Measurements from ENCODE around the gene LRRN1.
"Not testable (repeated sequence)": the region's sequence is repeated elsewhere in the genome, so short reads cannot be mapped to it uniquely, and the experiment has no call there.

The LRRN1 gene

DNA sequence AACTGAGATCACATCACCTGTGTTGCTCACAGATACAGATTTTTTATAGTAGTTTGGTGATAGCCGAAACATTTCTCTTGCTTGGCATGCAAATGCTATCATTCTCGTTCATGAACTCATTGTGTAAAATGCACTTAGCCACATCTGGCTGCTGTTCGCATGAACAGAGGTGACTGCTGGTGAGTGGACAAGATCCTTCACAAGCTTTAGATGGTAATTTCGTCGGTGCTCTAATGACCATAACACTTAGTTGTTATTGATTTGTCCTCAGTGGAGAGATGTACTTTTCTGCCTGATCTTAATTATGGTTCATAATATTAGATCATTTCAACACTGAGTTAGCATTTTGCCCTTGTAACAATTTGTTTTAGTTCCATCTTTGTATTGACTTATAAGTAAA is 13.8 kb downstream of the LRRN1 start:
- DNase-seq = no peak

DNA sequence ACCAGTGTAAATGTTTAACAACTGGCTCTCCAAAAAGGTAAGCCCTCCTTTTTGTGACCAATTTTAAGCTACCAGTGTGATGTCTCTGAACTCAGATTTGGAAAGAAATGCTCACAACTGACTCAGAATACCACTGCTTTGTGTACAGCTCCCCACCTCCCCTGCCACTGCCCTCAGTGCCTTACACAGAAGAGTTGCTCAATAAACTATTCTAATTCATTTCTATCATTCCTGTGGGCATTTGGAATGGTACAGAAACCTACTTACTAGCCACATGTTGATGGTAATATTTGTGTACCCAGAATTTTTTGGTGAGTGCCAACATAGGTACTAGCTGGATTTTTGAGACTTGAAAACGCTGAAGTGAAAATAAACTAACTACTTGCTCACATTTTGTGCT is 16.0 kb downstream of the LRRN1 start:
- no peak for DNase-seq

DNA sequence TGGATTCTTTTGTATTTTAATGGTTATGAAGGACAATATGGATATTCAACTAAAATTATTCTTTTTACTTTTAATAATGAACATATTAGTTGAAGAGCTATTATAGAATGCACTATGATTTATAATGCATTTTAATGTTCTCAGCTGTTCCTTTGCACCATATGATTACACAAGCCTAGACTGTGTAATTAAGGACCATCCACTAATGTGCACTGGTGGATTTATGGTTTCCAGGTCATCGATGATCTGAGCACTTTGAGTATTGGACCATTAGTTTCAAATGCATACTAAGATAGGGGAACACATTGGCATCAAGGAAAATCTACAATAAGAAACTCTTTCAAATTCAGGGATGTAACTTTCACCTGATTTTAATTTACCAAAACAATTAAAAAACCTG is 16.8 kb downstream of the LRRN1 start:
- DNase-seq = no peak

DNA sequence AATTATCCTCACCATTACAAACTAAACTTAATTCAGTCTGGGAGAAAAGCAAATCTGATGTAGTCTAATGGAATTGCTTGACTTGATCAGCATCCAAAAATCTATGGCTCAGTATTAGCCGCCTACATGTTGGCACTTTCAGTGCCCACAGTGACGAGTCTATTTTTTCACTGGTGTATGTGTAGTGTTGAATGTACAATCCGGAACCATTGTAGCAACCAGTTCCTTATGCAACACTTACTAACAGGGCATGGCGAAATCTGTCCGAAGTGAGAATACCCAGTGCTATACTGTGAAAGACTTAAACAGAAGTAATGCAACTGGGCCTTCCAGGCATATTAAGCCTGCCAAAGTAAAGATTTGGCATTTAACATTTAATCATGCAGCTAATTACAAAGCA is 18.6 kb downstream of the LRRN1 start:
- no peak for DNase-seq

DNA sequence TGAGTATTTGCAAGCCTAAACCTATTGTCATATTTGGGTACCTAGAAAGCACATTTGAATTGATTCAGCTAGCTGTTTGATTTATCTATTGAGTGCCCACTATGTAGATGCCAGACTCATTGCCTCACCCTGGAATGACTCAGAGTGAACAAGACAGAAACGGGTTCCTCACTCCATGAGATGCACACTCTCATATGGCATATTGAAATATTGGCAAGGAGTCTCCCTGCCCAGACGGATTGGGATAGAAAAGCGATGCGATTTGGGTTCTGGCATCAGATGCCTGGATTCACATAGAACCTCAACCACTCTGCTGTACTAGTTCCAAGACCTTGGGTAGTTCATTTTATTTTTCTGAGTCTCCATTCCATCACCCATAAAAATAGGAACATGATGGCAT is 22.5 kb downstream of the LRRN1 start:
- DNase-seq = no peak

DNA sequence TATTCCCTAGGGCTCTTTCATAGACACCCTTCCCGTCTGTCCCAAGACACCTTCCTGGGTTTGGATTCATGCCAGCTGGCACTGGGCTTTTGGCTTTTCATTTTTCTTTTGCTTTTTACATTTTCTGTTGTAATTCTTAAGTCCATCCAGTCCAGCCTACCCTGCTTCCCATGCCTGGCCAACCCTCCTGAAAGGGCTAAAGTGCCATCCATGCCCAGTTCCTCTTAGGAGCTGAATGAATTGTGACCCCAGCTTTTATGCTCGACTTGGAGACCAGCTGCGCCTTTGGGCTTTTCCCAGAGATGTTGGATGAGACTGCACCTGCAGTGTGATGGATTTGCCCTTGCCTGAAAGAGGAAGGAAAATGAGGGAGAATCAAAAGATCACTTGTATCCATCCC is 25.8 kb downstream of the LRRN1 start:
- no peak for DNase-seq

DNA sequence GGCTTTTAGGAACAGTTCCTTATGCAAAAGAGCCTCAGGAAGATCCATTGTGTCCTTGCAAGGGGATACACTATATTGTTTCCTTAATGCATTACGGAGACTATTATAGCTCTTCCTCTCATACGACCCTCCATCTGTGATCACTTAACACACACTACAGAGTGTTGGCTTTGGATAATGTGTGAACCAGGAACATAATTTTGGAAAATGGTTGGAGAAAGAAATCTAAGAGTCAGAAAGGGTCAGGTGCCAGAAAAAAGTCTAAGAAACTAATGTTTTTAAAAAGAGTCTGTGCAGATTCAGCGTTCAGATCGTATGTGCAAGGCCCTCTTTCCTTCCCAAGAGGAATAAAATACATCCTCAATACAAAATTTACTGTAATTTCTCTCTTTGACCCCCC is 27.3 kb downstream of the LRRN1 start:
- no peak for DNase-seq

DNA sequence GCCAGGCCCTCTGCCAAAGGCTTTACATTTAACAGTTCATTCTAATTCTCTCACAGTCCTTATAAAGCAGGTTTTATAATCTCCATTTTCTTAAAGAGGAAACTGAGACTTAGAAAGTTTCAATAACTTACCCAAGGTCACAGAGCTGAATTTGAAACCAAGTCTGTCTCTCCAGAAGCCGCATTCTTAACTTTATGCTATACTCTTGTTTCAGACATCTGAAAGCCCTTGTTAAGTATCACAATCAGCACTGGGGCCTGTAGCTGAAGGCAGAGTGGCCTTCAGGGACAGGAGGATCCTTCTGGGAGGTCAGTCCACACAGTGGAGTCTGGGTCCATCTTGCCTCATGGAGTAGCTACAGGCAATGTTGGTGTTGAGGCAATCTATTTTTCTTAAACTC is 27.9 kb downstream of the LRRN1 start:
- no peak for DNase-seq

DNA sequence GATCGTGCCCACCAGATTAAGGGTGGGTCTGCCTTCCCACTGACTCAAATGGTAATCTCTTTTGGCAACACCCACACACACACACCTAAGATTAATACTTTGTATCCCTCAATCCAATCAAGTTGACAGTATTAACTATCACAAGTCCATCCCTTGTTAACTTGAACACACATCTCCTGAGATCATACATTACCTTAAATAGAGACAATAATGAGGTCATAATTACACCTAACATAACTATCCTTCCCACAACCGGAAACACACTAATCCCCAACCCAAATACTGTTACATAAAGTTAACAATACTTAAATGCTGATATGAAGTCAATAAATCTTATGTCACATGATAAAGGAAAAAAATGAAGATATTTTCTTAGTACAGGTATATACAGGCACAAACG is 29.2 kb downstream of the LRRN1 start:
- not testable (repeated sequence) for DNase-seq

DNA sequence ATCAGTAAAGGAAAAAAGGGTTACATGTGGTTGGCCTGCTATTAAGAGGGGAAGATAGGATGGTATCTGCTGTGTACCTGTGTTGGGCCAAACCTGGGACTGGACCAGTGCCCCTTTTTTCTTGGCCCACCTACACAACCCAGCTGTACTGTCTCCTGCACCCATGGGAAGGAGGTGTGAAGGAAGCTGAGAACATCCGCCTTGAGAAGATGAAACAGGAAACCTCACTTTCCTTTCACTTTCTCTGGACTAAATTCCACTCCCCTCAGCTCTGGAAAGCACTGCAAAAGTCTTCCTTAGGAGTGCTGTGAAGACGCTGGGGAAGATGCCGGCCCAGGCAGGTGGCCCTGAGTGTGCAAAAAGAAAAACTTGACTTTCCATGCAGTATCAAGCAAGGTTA is 37.6 kb downstream of the LRRN1 start:
- no peak for DNase-seq

DNA sequence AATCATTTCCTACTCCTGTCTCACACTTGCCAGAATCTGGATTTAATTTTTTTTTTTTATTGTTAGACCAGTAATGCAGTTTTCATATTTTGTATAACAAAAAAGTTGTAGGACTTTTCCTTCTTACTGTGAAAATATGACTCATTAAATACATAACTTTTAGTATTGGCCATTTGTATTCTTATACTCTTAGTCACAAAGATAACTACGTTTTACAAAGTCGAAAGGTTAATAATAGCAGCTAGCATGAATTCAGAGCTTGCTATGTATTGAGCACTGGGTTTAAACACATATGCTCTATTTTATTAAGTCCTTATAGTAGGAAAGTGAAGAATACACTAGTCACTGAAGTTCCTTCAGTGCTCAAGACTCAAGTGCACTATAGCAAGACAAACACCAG is 43.1 kb downstream of the LRRN1 start:
- DNase-seq = no peak

DNA sequence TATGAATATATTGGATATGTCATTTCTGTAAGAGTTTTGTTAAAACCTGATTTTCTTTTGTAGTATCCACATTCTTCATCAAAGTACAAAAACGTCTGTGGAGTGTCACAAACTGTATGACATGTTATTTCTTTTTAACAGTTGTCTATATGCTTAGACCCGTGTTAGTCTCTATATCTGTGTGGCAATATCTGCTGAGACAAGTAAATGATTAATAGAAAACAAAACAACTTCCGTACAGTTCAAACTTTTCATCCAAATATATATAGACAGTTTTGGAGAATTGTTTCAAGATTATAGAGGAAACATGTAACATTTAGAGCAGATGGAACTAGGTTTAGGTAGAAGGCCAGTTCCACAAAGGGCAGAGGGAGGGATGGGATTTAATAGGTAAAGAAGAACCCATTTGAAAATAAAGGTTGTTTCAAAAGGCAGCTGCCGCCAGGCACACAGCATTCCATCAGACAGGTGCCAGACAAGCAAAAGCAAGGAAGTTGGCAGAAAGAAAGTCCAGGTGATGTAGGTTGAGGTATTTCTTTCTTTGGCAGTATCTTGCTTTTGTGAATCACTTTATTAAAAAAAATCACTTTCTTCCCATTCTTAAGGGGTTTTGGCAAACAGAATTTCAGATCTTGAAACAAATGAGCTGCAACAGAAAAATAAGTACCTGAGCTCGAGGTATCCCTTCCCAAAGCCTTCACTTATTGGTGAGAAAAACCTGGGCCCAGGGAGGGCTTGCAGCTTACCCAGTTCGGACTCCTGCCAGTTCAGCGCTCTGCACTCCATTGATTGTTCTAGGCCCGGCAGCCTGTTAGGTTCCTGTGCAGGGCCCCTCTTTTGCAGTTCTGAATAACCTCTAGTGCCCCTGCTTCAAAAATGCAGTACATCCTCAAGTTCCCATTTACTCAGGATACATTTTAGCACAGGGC is 49.0 kb downstream of the LRRN1 start:
- no peak for DNase-seq

DNA sequence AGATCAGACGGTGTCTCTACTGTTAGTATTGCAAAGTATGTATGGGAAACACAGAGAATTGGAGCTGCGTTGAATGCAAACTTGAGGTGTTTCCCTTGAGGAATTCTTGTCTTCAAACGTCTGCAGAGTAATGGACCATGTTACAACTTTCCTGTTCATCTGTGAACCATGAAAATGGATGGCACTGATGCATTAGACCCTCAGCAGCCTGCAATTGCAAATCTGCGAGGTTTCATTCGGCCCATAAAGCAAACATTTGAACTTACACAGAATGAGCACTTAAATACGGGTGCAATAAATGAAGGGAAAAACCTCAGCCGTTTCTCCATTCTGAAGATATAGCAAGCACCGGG is 49.7 kb downstream of the LRRN1 start:
- no peak for DNase-seq

DNA sequence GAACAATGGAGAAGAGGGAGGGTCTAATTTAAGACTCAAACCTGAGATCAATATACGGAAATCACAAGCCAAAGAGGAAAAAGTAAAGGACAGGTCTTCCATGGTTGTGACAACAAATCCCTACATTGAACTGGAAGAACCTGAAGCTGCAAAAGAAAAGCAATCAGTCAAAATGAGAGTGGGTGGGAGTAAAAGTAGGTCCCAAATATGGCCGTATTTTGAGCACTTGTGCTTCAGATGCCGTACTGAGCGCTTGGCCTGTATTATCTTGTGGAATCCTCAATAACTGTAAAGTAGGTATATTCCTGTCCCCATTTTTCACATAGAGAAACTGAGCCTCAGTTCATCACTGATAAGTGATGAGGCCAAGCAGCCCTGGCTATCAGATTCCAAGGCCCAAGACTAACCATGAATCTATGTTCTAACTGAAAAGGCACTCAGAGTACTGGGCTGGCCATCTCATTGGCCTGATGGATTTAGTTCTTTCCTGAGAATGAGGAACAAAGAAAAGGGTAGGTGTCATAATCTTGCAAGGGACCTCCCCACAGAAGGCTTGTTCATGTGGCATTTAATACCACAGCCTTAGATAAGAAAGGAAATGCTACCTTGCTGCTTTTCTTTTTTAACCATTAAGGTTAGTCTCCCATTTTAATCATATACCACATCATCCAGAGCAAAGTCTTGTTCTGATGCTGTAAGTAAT is 52.5 kb downstream of the LRRN1 start:
- DNase-seq = no peak

DNA sequence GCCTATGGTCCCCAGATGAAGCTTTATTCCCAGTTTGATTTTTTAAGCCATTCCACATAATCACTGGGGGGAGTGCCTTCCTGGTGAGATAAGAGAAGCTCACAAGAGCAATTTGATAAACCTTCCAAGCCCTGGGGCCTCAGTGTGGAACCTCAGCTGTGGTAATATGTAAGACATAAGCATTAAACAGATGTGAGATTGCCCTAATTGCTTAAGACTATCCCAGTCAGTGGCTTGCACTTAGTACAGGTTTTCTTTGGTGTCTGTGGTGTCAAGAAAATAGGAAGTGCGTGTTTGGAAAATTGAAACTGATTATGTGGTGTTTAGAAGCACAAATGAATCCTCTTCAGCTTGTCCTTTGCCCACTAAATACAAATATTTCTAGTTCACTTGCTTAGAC is 54.3 kb downstream of the LRRN1 start:
- no peak for DNase-seq

DNA sequence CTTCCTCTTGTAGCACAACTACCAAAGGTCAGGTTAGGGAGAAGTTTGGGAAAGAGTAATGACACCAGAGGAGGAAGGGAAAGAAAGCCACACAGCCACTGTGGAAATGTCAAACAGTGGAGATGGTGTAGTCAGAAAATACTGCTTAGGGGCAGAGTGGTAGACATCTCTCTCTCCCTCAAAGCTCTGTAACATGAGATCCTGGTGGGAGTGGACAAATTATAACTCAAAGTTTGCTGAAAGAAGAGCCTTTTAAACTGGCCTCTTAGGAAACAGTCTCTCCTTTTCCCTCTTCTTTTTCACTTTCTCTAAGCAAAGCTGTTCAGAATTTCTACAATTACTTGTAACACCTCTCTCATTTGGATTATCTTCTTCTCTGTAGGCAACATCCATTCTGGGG is 55.8 kb downstream of the LRRN1 start:
- no peak for DNase-seq

DNA sequence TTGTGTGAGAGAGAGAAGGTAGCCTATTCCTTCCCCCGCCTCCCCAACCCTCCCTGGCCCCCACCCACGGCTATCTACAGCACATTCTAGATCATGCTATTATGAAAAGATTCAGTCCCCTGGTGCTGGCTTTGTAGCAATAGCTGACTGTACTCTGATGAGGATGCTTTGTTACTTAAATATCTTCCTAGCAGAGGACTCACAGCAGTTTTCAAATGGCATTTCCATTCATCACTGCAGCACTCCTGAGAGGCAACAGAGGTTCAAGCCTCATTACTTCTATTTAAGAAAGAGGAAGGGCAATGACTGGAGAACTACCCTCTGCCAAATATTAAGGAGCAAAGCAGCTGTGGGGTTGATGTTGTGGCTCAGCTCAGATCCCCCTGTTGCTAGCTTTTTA is 61.0 kb downstream of the LRRN1 start:
- no peak for DNase-seq

DNA sequence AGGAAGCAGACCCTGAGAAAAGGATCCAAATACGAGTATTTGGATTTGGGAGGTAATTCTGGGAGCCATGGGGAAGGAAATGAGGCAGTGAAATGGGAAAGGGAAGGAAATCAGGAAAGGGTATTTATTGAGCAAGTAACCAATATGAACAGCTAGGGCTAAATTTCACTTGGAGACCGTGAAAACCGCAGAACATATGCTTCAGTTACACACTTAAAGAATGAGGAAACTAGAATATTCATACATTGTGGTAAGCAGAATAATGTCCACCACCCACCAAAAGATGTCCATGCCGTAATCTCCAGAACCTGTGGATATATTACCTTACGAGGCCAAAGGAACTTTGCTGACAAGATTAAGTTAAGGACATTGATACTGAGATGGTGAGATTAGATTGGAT is 63.3 kb downstream of the LRRN1 start:
- DNase-seq = no peak

DNA sequence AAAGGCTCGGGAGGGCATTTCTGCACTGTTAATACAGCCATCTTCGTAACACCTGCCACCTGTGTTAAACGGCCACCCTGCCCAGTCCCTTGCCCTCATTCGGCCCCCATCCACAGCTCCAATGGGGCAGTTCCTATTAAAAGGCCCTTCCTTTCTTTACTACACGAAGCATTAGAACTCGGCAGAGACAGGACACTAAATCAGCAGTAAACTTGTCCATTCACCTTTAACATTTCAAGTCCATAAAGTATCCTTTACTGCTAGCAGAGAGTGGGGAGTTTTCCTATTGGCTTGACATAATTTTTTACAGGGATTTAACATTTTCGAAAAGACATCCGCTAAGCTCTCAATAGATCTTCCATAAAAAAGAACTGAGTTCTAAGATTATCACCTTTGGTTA is 76.3 kb downstream of the LRRN1 start:
- no peak for DNase-seq

DNA sequence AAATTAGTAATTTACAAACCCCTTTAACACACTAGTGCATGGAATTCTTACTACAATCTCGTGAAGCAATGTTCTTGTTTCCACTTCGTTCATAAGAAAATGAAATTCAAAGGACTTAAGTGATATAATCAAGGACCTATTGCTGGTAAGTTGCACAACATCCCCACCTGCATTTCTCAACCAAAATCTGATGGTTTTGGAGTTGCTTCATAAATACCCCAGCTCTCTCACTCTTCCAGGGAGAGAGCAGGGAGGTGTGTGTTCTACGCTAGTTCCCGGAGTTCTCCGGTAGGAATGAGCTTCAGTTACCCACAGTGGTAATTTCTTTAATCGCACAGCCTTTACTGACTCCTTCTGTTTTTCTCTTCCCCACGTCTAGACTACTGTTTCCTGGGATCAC is 81.8 kb downstream of the LRRN1 start:
- no peak for DNase-seq

DNA sequence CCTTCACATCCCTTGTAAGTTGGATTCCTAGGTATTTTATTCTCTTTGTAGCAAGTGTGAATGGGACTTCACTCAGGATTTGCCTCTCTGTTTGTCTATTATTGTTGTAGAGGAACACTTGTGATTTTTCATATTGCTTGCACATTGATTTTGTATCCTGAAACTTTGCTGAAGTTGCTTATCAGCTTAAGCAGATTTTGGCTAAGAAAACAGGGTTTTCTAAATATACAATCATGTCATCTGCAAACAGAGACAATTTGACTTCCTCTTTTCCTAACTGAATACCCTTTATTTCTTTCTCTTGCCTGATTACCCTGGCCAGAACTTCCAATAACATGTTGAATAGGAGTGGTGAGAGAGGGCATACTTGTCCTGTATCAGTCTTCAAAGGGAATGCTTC is 88.1 kb downstream of the LRRN1 start:
- not testable (repeated sequence) for DNase-seq

DNA sequence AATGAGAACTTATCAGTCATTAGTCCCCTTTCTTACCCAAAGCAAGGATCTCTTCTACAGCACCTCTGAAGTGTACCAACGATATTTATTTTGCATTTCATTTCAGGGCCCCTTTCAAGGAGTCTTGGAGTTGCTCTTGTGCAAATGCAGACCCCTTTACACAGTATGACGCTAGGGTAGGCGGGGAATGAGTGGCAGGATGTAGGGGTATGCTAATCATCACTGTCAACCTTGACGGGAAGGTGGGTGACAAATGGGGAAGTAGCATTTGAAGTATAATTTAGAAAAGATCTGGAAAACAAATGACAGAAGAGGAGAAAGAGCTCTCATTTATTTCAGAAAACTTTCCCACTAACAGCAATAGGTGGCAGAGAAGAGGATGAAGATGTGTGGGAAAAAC is 94.4 kb downstream of the LRRN1 start:
- DNase-seq = no peak
